Measurements from ENCODE around the gene CLIC2.

DNA sequence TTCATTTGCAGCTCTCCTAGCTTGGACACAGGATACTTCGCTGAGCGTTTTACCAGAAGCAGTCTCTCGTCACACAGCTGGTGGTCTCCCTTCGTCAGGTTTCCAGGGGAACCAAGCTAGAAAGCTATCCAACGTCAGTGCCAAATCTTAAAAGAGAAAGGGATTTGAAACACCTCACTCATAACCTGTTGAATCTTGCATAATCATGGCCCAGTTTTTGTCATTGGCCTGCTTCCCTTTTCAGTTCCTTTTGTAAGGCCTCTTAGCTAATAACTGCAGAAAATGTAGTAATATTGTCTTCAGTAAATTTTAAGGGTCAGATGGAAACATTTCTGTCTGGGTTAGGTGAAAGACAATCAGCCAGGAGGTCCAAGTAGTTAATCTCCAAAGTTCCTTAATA lies 92.1 kb downstream of the CLIC2 start:
- TF ChIP-seq CBX8 (IDR thresholded peaks at IDR 0.05) = no peak
- TF ChIP-seq CBX2 (IDR thresholded peaks at IDR 0.05; ENCODE audit: borderline replicate concordance, low read depth) = no peak
- TF ChIP-seq POLR2AphosphoS2 (conservative IDR thresholded peaks at IDR 0.05; ENCODE audit: low read length) = no peak
